HG03469 (cell line): ENCODE data around the gene TM4SF18.

ENCODE experiments used
- ATAC-seq: cut with Tn5 transposase; IDR thresholded peaks from one replicate; pipeline ENCODE4 v1.9.1; 2021; ENCODE audit warnings: mild to moderate bottlenecking, moderate library complexity, moderate number of reproducible peaks; ENCODE audit not compliant: unreplicated experiment

Gene TM4SF18

GRCh38 chr3:149331396-149331795, 2.0 kb downstream of the TM4SF18 start:
- ATAC-seq: no peak

- no peak for ATAC-seq
These were observed 2.7 kb downstream of the TM4SF18 start for GRCh38 chr3:149330609-149331331.

- ATAC-seq: no peak
These were observed 6.3 kb downstream of the TM4SF18 start for GRCh38 chr3:149327156-149327555.

GRCh38 chr3:149325581-149325980, 7.9 kb downstream of the TM4SF18 start:
- ATAC-seq: no peak

- ATAC-seq: no peak
These were observed 9.1 kb downstream of the TM4SF18 start for GRCh38 chr3:149324332-149324731.

GRCh38 chr3:149321640-149322039, 11.8 kb downstream of the TM4SF18 start:
- no peak for ATAC-seq

GRCh38 chr3:149321136-149321535, 12.3 kb downstream of the TM4SF18 start:
- no peak for ATAC-seq

GRCh38 chr3:149319750-149320149, 13.7 kb downstream of the TM4SF18 start:
- no peak for ATAC-seq

GRCh38 chr3:149317072-149317471, 16.4 kb downstream of the TM4SF18 start:
- no peak for ATAC-seq

GRCh38 chr3:149316437-149316836, 17.0 kb downstream of the TM4SF18 start:
- ATAC-seq: no peak

GRCh38 chr3:149315694-149316093, 17.7 kb downstream of the TM4SF18 start:
- no peak for ATAC-seq

GRCh38 chr3:149314807-149315578, 18.4 kb downstream of the TM4SF18 start:
- ATAC-seq: no peak

- no peak for ATAC-seq
These were observed 19.9 kb downstream of the TM4SF18 start for GRCh38 chr3:149313542-149313941.

GRCh38 chr3:149310796-149311534, 22.5 kb downstream of the TM4SF18 start:
- ATAC-seq: no peak

GRCh38 chr3:149307435-149307783, 26.0 kb downstream of the TM4SF18 start:
- ATAC-seq: no peak

- no peak for ATAC-seq
These were observed 26.5 kb downstream of the TM4SF18 start for GRCh38 chr3:149306751-149307434.

- no peak for ATAC-seq
These were observed 28.1 kb downstream of the TM4SF18 start for GRCh38 chr3:149305376-149305775.

- ATAC-seq: peak; percentile 80
These were observed 33.3 kb downstream of the TM4SF18 start for GRCh38 chr3:149299938-149300801.

- ATAC-seq: no peak
These were observed 36.5 kb downstream of the TM4SF18 start for GRCh38 chr3:149296972-149297371.

GRCh38 chr3:149292666-149293065, 40.8 kb downstream of the TM4SF18 start:
- no peak for ATAC-seq
